HG03097 (cell line): ENCODE data around the gene RNF8.
"Not testable (repeated sequence)": the region's sequence is repeated elsewhere in the genome, so short reads cannot be mapped to it uniquely, and the experiment has no call there.

Experiments used
- ATAC-seq: cut with Tn5 transposase; IDR thresholded peaks from one replicate; pipeline ENCODE4 v1.9.1; 2021; ENCODE audit not compliant: unreplicated experiment, low FRiP score

Gene RNF8

GRCh38 chr6:37321101-37321500 is 32.7 kb upstream of the RNF8 start:
- ATAC-seq = no peak

DNA sequence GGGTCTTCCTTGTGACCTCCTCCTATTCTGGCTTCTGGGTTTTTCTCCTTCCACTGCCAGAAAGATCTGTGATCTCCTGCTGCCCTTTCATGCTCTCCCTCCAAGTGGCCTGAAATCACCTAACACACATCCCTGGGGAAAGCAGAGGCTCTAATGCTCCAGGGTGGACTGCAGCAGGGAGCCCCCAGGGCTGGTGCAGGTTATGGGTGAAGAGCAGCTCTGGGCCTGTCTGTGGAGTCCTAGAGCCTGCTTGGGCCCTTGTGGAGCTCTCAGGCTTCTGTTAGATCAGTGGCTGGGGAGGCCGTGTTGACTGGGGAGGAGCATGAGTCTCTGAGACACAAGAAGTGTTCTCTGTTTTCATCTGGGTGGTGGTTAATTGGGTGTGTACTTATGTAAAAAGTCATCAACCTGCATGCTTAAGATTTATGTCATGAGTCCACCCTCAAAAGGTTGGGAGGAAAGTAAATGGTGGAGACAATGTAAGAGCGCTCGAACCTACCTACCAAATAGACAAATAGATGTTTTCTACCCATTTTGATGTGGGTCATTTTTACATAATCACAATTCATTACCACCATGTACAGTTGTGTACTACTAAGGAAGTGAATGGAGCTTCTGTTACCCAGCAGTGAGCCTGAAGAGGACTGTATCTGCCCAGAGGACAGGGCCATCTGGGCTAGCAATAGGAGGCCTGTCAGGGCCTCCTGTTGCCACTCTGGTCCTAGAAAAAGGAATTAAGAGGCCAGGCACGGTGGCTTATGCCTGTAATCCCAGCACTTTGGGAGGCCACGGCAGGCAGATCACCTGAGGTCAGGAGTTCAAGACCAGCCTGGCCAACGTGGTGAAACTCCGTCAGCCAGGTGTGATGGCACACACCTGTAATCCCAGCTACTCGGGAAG is 32.0 kb upstream of the RNF8 start:
- ATAC-seq = no peak

GRCh38 chr6:37323580-37323979 is 30.2 kb upstream of the RNF8 start:
- no peak for ATAC-seq

- ATAC-seq = no peak
Measured at GRCh38 chr6:37324131-37325033, 29.4 kb upstream of the RNF8 start.

DNA sequence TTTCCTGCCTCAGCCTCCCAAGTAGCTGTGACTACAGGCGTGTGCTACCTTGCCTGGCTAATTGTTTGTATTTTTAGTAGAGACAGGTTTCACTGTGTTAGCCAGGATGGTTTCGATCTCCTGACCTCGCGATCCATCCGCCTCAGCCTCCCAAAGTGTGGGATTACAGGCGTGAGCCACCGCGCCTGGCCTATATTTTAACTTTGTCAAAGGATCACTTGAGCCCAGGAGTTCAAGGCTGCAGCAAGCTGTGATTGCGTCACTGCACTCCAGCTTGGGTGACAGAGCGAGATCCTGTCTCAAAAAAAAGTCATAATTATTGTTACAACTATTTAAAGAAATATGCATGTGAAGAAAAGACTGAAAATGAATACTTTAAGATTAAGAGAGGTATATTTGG is 23.4 kb upstream of the RNF8 start:
- not testable (repeated sequence) for ATAC-seq

- ATAC-seq = no peak
Measured at GRCh38 chr6:37331047-37331446, 22.7 kb upstream of the RNF8 start.

GRCh38 chr6:37332894-37333293 is 20.9 kb upstream of the RNF8 start:
- no peak for ATAC-seq

GRCh38 chr6:37334047-37334446 is 19.7 kb upstream of the RNF8 start:
- ATAC-seq = no peak

GRCh38 chr6:37338317-37338716 is 15.5 kb upstream of the RNF8 start:
- ATAC-seq = not testable (repeated sequence)

GRCh38 chr6:37338745-37339255 is 15.0 kb upstream of the RNF8 start:
- no peak for ATAC-seq

GRCh38 chr6:37339741-37340638 is 13.8 kb upstream of the RNF8 start:
- no peak for ATAC-seq

- no peak for ATAC-seq
Measured at GRCh38 chr6:37340639-37340943, 13.2 kb upstream of the RNF8 start.

GRCh38 chr6:37343248-37343647 is 10.5 kb upstream of the RNF8 start:
- no peak for ATAC-seq

- no peak for ATAC-seq
Measured at GRCh38 chr6:37344308-37344707, 9.5 kb upstream of the RNF8 start.

DNA sequence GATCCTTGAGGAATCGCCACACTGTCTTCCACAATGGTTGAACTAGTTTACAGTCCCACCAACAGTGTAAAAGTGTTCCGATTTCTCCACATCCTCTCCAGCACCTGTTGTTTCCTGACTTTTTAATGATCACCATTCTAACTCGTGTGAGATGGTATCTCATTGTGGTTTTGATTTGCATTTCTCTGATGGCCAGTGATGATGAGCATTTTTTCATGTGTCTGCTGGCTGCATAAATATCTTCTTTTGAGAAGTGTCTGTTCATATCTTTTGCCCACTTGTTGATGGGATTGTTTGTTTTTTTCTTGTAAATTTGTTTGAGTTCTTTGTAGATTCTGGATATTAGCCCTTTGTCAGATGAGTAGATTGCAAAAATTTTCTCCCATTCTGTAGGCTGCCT is 8.0 kb upstream of the RNF8 start:
- not testable (repeated sequence) for ATAC-seq

- no peak for ATAC-seq
Measured at GRCh38 chr6:37347177-37347576, 6.6 kb upstream of the RNF8 start.

DNA sequence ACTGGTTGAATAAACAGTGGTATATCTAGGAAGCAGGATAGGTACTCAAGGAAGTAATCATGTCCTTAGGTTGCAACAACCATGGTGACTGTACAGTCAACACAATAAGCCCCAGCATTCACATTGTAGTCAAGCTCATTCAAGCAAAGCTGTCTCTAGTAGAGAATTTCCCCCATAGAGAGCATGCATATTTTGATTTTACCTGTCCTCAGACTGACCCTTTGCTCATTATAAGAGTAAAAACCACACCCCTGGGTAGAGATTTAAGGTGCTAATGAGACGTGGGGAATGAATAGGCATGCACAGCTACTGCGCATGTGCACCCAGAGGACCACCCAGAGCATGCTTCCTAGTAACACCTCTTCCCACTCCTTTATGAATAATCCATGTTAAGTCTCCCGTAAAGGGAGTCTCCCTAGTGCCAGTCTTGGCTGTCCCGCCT is 6.1 kb upstream of the RNF8 start:
- ATAC-seq = no peak

DNA sequence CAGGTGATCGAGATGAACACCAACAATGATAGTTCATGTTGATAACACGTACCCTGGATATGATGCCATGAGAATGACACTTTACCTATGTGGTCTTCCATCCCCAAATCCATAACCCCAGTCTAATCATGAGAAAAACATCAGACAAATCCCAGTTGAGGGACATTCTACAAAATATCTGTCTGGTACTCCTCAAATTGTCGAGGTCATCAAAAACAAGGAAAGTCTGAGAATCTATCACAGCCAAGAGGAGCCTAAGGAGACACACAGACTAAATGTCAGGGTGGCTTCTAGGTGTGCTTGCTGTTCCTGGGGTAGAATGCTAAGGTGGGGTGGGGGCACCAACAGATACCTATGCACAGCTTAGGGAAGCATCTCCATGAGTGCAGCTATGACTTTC is 2.8 kb upstream of the RNF8 start:
- ATAC-seq = no peak

DNA sequence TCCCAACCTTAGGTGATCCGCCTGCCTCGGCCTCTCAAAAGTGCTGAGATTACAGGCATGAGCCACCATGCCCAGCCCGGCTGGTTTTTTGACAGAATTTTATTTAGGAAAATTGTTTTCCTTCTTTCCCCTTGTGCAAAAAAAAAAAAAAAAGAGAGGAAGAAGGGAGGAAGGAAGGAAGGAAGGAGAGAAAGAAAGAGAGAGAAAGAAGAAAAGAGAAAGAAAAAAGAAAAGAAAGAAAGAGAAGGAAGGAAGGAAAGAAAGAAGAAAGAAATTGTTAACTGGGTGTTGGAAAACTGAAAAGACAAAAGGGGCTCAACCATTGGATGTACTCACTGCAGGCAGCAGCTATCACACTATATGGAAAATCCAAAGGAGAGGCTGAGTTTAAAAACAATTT is 1.4 kb upstream of the RNF8 start:
- ATAC-seq = no peak
